A549 (cell line): ENCODE measurements around the gene DCTD.

Experiments used
- CTCF ChIP-seq: fragments of >200 bp; sonication (Bioruptor Twin); formaldehyde crosslinking; IDR thresholded peaks from 3 replicates; pipeline ENCODE4 v1.5.1; 2016
- ZFP36 ChIP-seq: fragments of 450-650 bp; IDR thresholded peaks from 2 replicates; pipeline ENCODE4 v1.6.1; 2014; ENCODE audit warnings: borderline replicate concordance; ENCODE audit not compliant: partially characterized antibody
- TF ChIP-seq, protein P1 (sequence below): fragments of 450-650 bp; IDR thresholded peaks from 2 replicates; pipeline ENCODE4 v1.6.1; 2014; ENCODE audit warnings: antibody characterized with exemption

DNA sequence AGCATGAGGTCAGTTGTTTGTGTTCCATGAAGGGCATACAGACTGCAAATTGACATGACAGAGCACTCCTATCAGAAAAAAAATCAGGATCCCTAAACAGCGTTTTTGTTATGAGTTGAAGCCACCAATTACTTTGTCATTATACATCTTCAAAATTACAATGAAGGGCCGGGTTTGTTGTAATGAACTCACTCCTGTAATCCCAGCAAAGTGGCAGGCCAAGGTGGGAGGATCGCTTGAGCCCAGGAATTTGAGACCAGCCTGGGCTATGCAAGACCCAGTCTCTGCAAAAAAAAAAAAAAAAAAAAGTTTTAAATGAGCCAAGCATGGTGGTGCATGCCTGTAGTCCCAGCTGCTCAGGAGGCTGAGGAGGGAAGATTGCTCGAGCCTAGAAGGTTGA, 3.5 kb upstream of the DCTD start:
- TF ChIP-seq CTCF (no peak), ZFP36 (no peak)
- TF ChIP-seq, protein P1, sequence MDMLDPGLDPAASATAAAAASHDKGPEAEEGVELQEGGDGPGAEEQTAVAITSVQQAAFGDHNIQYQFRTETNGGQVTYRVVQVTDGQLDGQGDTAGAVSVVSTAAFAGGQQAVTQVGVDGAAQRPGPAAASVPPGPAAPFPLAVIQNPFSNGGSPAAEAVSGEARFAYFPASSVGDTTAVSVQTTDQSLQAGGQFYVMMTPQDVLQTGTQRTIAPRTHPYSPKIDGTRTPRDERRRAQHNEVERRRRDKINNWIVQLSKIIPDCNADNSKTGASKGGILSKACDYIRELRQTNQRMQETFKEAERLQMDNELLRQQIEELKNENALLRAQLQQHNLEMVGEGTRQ, result no peak
